ENCODE results near the gene MCRIP1. TPM values are rescaled to one million over a fixed set of nuclear protein-coding genes. Genes with fewer than 3 reads are reported as not detected.

The MCRIP1 gene
- total and polyA plus RNA-seq, 2 of the 13 experiments (the other 11 are each of a cell fraction or from before 2014, with no cell fraction given) = 79.7 to 84.9 TPM

- no peak for TF ChIP-seq TSC22D2 (CRISPR knock-in tag; IDR thresholded peaks at IDR 0.05; ENCODE audit: borderline replicate concordance)
- TF ChIP-seq ZNF362 (CRISPR knock-in tag; IDR thresholded peaks at IDR 0.05; ENCODE audit: borderline replicate concordance) = peak; percentile 25; the same call in 1 of the 2 replicates
- TF ChIP-seq ZNF550 (CRISPR knock-in tag; IDR thresholded peaks at IDR 0.05; ENCODE audit: borderline replicate concordance) = peak; percentile 68; the same call in 1 of the 2 replicates
- TF ChIP-seq PCBP2 (optimal IDR thresholded peaks at IDR 0.05; ENCODE audit: low read depth, low read length, poor library complexity, severe bottlenecking) = no peak
- peak; percentile 48; the same call in 1 of the 2 replicates for TF ChIP-seq NFKB2 (CRISPR knock-in tag; IDR thresholded peaks at IDR 0.05; ENCODE audit: borderline replicate concordance)
- TF ChIP-seq ZNF619 (CRISPR knock-in tag; IDR thresholded peaks at IDR 0.05) = 0 out of 2 replicates have a peak, but pooled peaks have one; percentile 18
- no peak for TF ChIP-seq MTERF4 (CRISPR knock-in tag; IDR thresholded peaks at IDR 0.05)
- TF ChIP-seq AKAP8 (CRISPR knock-in tag; IDR thresholded peaks at IDR 0.05) = no peak
- 0 out of 2 replicates have a peak, but pooled peaks have one; percentile 57 for TF ChIP-seq ZNF260 (CRISPR knock-in tag; IDR thresholded peaks at IDR 0.05; ENCODE audit: borderline replicate concordance, low read depth)
- TF ChIP-seq ETS1 (CRISPR knock-in tag; IDR thresholded peaks at IDR 0.05) = no peak
- no peak for TF ChIP-seq CREB3 (CRISPR knock-in tag; IDR thresholded peaks at IDR 0.05)
- no peak for TF ChIP-seq ZNF557 (CRISPR knock-in tag; IDR thresholded peaks at IDR 0.05)
- no peak for TF ChIP-seq MEIS1 (CRISPR knock-in tag; IDR thresholded peaks at IDR 0.05; ENCODE audit: borderline replicate concordance)
- 0 out of 2 replicates have a peak, but pooled peaks have one; percentile 43 for TF ChIP-seq ZNF574 (CRISPR knock-in tag; IDR thresholded peaks at IDR 0.05)
- no peak for TF ChIP-seq CBFB (CRISPR knock-in tag; IDR thresholded peaks at IDR 0.05)
- TF ChIP-seq FOSL2 (CRISPR knock-in tag; IDR thresholded peaks at IDR 0.05) = no peak
- 0 out of 2 replicates have a peak, but pooled peaks have one; percentile 21 for TF ChIP-seq ZNF276 (CRISPR knock-in tag; IDR thresholded peaks at IDR 0.05; ENCODE audit: low read depth)
- TF ChIP-seq NR2F1 (CRISPR knock-in tag; IDR thresholded peaks at IDR 0.05) = no peak
- TF ChIP-seq CEBPB (IDR thresholded peaks at IDR 0.05; ENCODE audit: borderline replicate concordance, low read depth, low read length) = peak; percentile 58; the same call in 1 of the 2 replicates
- no peak for TF ChIP-seq ZNF44 (CRISPR knock-in tag; IDR thresholded peaks at IDR 0.05)
- no peak for TF ChIP-seq ZNF12 (CRISPR knock-in tag; IDR thresholded peaks at IDR 0.05)
These were observed 38.6 kb downstream of the MCRIP1 start (continued) for GRCh38 chr17:81794509-81794908.
